Measurements from ENCODE around the gene CLTA. TPM values are rescaled to one million over a fixed set of nuclear protein-coding genes. Genes with fewer than 3 reads are reported as not detected.

Gene CLTA
- 100 to 1,000 TPM; 128 to 148 (median 130) TPM for total RNA-seq

GRCh38 chr9:36190388-36191289, at the start of gene CLTA:
Gene CLTA (plus strand): TSS chr9:36190921. CDS start chr9:36191057, 136 bp downstream.
- Histone ChIP-seq H3K4me3 (peak within 1 kb of the TSS; percentile 67), H3K27me3 (no peaks in the 10 kb centered on the region), H3K4me1 (peaks cover 44% of the 10 kb centered on the region), H3K27ac (peak within 1 kb of the TSS; percentile 92), H3K9me3 (no peaks in the 10 kb centered on the region), H3K36me3 (no peaks in the 10 kb centered on the region)
- peak; percentile 99 for DNase-seq (ENCODE audit: low spot score in 2 of 2)
- TF ChIP-seq, protein P1, sequence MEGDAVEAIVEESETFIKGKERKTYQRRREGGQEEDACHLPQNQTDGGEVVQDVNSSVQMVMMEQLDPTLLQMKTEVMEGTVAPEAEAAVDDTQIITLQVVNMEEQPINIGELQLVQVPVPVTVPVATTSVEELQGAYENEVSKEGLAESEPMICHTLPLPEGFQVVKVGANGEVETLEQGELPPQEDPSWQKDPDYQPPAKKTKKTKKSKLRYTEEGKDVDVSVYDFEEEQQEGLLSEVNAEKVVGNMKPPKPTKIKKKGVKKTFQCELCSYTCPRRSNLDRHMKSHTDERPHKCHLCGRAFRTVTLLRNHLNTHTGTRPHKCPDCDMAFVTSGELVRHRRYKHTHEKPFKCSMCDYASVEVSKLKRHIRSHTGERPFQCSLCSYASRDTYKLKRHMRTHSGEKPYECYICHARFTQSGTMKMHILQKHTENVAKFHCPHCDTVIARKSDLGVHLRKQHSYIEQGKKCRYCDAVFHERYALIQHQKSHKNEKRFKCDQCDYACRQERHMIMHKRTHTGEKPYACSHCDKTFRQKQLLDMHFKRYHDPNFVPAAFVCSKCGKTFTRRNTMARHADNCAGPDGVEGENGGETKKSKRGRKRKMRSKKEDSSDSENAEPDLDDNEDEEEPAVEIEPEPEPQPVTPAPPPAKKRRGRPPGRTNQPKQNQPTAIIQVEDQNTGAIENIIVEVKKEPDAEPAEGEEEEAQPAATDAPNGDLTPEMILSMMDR (IDR thresholded peaks at IDR 0.05): peak; percentile 21 to 35
- no peak for TF ChIP-seq EP300 (IDR thresholded peaks at IDR 0.05)
- TF ChIP-seq POLR2A (IDR thresholded peaks at IDR 0.05): peak; percentile 65 to 94
- TF ChIP-seq POLR2AphosphoS5 (IDR thresholded peaks at IDR 0.05): peak; percentile 70 to 89 (median 78)
- WGBS: under 1% methylated on average over 17 of the region's 68 CpGs

GRCh38 chr9:36141288-36141687, 49.4 kb upstream of the CLTA start:
- no peak overlapping the region for H3K4me3 ChIP-seq
- no peaks in the 10 kb centered on the region for H3K36me3 ChIP-seq
- H3K4me1 ChIP-seq: peaks cover 54% of the 10 kb centered on the region
- H3K27ac ChIP-seq: no peak overlapping the region
- no peak for TF ChIP-seq POLR2AphosphoS5 (IDR thresholded peaks at IDR 0.05)
- TF ChIP-seq, protein P1 (IDR thresholded peaks at IDR 0.05): no peak
- no peak for TF ChIP-seq EP300 (IDR thresholded peaks at IDR 0.05)
- no peak for TF ChIP-seq POLR2A (IDR thresholded peaks at IDR 0.05)
- no peak for DNase-seq (ENCODE audit: low spot score in 2 of 2)
- 42% methylated on average over 4 of the region's 4 CpGs for WGBS
- H3K27me3 ChIP-seq: peaks cover 18% of the 10 kb centered on the region
- H3K9me3 ChIP-seq: no peaks in the 10 kb centered on the region

GRCh38 chr9:36141761-36142160, 49.0 kb upstream of the CLTA start:
- peaks cover 17% of the 10 kb centered on the region for H3K27me3 ChIP-seq
- no peak for DNase-seq (ENCODE audit: low spot score in 2 of 2)
- 95% methylated on average over 7 of the region's 7 CpGs for WGBS
- no peaks in the 10 kb centered on the region for H3K9me3 ChIP-seq
- H3K27ac ChIP-seq: no peak overlapping the region
- TF ChIP-seq POLR2A (IDR thresholded peaks at IDR 0.05) (no peak), EP300 (IDR thresholded peaks at IDR 0.05) (no peak), POLR2AphosphoS5 (IDR thresholded peaks at IDR 0.05) (no peak)
- TF ChIP-seq, protein P1 (IDR thresholded peaks at IDR 0.05): no peak
- no peaks in the 10 kb centered on the region for H3K36me3 ChIP-seq
- no peak overlapping the region for H3K4me3 ChIP-seq
- H3K4me1 ChIP-seq: peaks cover 53% of the 10 kb centered on the region

DNA sequence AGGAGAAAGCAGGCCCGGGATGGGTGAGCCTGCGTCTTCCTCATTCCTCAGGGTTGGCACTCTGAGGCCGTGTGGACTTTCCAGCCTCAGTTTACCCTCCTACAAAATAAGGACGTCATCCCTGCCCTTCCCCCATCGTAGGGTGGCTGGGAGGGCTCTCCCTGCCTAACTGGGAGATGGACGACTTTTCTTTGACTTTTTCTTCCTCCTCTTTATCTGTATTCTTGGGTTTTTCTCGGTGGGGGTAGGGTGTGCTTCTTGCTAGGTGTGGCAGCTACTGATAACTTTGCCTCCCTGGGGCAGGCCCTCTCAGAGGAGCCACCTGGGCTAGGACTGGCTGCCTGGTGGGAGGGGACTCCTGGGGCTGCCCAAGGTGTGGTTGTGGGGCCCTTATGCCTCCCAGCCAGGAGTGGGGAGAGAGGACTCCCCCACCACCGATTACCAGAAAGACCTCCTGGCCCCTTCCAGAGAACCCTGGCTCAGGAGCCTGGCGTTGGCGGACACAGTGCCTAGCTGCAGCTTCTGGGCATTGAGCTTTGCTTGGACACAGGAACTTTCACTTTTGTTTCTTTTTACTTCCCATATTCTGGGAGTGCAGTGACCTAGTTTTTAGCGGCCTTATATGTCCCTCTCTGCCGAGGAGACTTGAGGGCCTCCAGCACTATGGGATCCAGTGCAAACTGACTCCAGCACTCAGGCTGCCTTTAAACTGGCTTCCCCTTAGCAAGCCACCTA, 48.0 kb upstream of the CLTA start:
- H3K4me1 ChIP-seq: peaks cover 45% of the 10 kb centered on the region
- H3K9me3 ChIP-seq: no peaks in the 10 kb centered on the region
- H3K27me3 ChIP-seq: peaks cover 8% of the 10 kb centered on the region
- no peaks in the 10 kb centered on the region for H3K36me3 ChIP-seq
- DNase-seq (ENCODE audit: low spot score in 2 of 2): no peak
- 54% methylated on average over 9 of the region's 12 CpGs for WGBS
- H3K4me3 ChIP-seq: peak overlapping the region; percentile 22
- H3K27ac ChIP-seq: peak overlapping the region; percentile 53
- no peak for TF ChIP-seq EP300 (IDR thresholded peaks at IDR 0.05)
- TF ChIP-seq, protein P1 (IDR thresholded peaks at IDR 0.05): no peak
- no peak for TF ChIP-seq POLR2AphosphoS5 (IDR thresholded peaks at IDR 0.05)
- TF ChIP-seq POLR2A (IDR thresholded peaks at IDR 0.05): no peak

DNA sequence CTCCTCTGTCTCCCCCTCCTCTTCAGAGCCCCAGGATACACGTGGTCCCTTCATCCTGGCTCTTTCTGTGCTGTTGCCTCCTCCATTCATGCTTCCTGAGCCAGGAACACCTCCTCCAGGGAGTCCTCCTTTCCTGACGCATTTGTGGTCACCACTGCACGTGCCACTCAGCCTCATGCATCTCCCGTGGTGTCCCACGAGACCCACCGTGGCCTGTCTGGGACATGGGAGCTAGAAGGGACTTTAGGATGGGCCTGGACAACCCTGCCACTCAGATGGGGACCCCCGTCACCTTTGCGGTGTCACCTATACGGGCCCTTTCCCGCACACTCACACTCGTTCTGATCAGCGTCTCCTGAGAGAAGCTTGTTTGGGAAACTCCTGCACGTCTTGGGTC, 47.5 kb upstream of the CLTA start:
- Histone ChIP-seq H3K9me3 (no peaks in the 10 kb centered on the region), H3K27ac (peak overlapping the region; percentile 53), H3K36me3 (no peaks in the 10 kb centered on the region), H3K4me3 (peak overlapping the region; percentile 22), H3K4me1 (peaks cover 45% of the 10 kb centered on the region), H3K27me3 (peaks cover 3% of the 10 kb centered on the region)
- no peak for DNase-seq (ENCODE audit: low spot score in 2 of 2)
- WGBS: 82% methylated on average over 13 of the region's 13 CpGs
- no peak for TF ChIP-seq POLR2A (IDR thresholded peaks at IDR 0.05)
- no peak for TF ChIP-seq EP300 (IDR thresholded peaks at IDR 0.05)
- TF ChIP-seq, protein P1 (IDR thresholded peaks at IDR 0.05): no peak
- TF ChIP-seq POLR2AphosphoS5 (IDR thresholded peaks at IDR 0.05): no peak
